ENCODE results near the gene TRMO.

DNA sequence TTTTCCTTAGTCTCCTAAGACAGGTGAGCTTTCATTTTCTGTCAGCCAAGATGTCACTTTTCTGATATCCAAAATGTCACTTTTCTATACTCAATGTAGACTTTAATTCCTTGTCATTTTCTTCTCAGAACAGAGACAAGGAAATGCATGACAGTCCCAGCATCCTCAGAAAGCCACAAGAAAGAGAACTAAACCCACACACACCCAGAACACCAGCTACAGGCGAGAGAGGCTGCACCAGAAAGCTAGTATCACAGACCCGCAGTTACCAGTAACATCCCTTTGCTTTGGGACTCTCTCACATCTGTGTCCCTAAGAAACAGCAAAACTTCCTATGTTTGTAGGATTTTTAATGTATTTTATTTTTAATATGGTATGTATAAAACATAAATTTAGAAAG lies 17.1 kb downstream of the TRMO start:
- TF ChIP-seq CTCF (IDR thresholded peaks at IDR 0.05; ENCODE audit: insufficient read depth, low read length) (no peak), POLR2AphosphoS5 (IDR thresholded peaks at IDR 0.05; ENCODE audit: low read depth) (no peak), SPI1 (IDR thresholded peaks at IDR 0.05; ENCODE audit: borderline replicate concordance, low read depth) (no peak), GABPA (IDR thresholded peaks at IDR 0.05; ENCODE audit: low read depth) (no peak)
- TF ChIP-seq, protein P1, sequence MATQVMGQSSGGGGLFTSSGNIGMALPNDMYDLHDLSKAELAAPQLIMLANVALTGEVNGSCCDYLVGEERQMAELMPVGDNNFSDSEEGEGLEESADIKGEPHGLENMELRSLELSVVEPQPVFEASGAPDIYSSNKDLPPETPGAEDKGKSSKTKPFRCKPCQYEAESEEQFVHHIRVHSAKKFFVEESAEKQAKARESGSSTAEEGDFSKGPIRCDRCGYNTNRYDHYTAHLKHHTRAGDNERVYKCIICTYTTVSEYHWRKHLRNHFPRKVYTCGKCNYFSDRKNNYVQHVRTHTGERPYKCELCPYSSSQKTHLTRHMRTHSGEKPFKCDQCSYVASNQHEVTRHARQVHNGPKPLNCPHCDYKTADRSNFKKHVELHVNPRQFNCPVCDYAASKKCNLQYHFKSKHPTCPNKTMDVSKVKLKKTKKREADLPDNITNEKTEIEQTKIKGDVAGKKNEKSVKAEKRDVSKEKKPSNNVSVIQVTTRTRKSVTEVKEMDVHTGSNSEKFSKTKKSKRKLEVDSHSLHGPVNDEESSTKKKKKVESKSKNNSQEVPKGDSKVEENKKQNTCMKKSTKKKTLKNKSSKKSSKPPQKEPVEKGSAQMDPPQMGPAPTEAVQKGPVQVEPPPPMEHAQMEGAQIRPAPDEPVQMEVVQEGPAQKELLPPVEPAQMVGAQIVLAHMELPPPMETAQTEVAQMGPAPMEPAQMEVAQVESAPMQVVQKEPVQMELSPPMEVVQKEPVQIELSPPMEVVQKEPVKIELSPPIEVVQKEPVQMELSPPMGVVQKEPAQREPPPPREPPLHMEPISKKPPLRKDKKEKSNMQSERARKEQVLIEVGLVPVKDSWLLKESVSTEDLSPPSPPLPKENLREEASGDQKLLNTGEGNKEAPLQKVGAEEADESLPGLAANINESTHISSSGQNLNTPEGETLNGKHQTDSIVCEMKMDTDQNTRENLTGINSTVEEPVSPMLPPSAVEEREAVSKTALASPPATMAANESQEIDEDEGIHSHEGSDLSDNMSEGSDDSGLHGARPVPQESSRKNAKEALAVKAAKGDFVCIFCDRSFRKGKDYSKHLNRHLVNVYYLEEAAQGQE (IDR thresholded peaks at IDR 0.05; ENCODE audit: insufficient replicate concordance, low read depth), result no peak
